ENCODE results near the gene OSBPL6.
"Not testable (repeated sequence)": the region's sequence is repeated elsewhere in the genome, so short reads cannot be mapped to it uniquely, and the experiment has no call there.

The OSBPL6 gene

DNA sequence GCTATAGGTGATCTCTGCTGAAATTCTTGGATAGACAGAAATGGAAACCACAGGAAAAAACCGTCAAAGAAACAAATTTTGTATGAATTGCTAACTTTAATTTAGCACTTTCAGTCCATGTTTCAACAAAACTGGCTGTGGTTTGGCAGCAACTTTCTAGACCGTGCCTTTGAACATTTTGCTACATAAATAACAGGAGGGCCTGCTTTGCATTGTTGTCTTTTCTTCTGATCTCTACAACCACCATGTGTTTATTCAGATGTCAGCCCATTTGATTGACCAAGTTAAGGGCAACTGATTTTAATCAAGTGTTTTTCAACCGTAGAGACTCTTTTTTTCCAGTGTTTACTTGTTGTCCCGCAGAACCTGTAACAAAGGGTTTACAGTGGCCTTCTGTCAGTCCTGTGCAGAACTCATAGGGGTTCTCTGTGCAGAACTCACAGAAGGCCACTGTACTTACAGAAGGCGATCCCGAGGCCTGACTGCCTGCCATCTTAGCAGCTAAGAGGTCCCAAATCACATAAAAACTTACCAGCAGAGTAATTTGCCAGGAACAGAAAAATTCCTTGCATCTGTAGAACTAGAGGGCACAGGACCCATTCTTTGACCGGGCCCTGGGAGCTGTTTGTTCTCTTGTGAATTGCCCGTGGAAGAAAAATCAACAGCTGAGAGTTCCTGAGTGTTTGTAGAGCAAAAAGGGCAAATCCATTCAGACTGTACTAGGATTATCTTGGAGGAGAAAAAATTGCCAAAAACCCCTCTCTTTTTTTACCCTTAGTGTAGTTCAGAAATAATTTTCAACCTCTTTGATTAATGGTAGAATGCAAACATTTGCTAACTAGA is 136.1 kb downstream of the OSBPL6 start:
- Histone ChIP-seq H3K27ac (ENCODE audit: low read depth in 2 of 2, low read length in 2 of 2) (no peak overlapping the region), H3K9me3 (ENCODE audit: control insufficient read depth in 2 of 2, low read length in 2 of 2) (no peaks in the 10 kb centered on the region), H3K36me3 (ENCODE audit: control insufficient read depth in 2 of 2, insufficient read depth in 2 of 2, low read length in 2 of 2) (no peaks in the 10 kb centered on the region), H3K9ac (ENCODE audit: low read depth in 1 of 2, low read length in 2 of 2) (no peak overlapping the region), H3K4me3 (ENCODE audit: low read length in 2 of 2) (no peak overlapping the region), H3K4me1 (ENCODE audit: control insufficient read depth in 2 of 2, insufficient read depth in 2 of 2, low read length in 2 of 2) (no peaks in the 10 kb centered on the region), H3K27me3 (ENCODE audit: control insufficient read depth in 2 of 2, insufficient read depth in 2 of 2, low read length in 2 of 2) (no peaks in the 10 kb centered on the region)

DNA sequence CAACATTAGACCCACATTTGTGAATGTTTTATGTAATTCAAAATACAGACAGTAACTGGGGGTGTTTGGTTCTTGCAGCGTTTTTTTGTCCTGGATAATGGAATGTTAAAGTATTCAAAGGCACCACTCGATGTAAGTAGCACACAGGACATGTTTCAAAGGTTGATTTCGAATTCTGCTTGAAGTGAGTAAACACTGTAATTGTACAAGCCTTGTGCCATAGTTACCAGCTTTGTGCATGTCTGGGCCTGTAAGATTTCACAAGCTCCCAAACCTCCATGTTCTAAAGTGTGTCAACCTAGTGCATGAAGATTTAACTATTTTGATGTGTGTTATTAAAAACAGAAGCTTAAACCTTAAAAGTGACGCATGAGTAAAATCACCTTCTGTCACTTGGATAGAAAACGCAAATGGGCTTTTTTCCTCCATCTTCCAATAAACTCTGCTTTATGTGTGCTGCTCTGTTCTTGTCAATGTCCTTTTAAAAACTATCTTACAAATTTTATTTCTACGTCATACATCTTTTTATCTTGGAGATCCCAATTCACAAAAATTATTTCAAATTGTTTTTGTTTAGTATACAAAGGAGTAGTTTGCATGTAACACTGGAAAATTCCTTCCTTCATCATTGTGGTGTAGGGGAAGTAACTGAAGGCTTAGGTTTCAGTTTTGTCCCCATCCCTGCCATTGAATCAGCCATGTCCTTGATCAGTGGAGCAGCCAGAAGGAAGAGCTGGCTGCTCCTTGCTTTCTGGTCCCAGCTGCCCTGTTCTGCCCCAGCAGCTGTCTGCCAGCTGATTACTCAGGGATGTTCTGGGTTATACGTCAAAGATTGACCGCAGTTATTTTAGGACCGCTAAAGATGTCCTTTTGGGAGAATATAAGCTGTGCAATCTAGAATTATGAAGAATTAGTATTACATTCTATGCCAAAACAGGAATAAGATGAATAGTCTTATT is 137.4 kb downstream of the OSBPL6 start:
- H3K27ac ChIP-seq (ENCODE audit: low read depth in 2 of 2, low read length in 2 of 2), result no peak overlapping the region
- H3K9me3 ChIP-seq (ENCODE audit: control insufficient read depth in 2 of 2, low read length in 2 of 2), result no peaks in the 10 kb centered on the region
- H3K4me1 ChIP-seq (ENCODE audit: control insufficient read depth in 2 of 2, insufficient read depth in 2 of 2, low read length in 2 of 2), result no peaks in the 10 kb centered on the region
- H3K4me3 ChIP-seq (ENCODE audit: low read length in 2 of 2), result no peak overlapping the region
- H3K9ac ChIP-seq (ENCODE audit: low read depth in 1 of 2, low read length in 2 of 2), result no peak overlapping the region
- H3K36me3 ChIP-seq (ENCODE audit: control insufficient read depth in 2 of 2, insufficient read depth in 2 of 2, low read length in 2 of 2), result no peaks in the 10 kb centered on the region
- no peaks in the 10 kb centered on the region for H3K27me3 ChIP-seq (ENCODE audit: control insufficient read depth in 2 of 2, insufficient read depth in 2 of 2, low read length in 2 of 2)

DNA sequence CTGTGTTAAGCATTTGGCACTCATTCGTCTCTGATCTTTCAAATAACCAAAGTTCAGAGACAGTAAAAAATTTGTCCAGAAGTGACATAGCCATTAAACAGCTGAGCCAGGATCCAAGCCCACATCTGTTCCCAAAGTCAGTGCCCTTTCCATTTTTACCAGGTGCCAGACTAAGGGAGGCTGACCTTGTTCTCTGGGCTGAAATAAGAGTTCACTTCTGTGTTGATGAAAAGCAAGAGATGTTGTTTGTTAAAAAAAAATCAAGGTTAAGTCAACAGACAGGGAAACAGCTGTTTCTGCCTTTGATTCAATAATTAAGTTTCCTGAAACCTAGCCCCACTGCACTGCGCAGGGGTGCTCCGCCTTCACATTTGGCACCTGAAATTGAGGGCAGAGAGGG is 139.5 kb downstream of the OSBPL6 start:
- H3K4me3 ChIP-seq (ENCODE audit: low read length in 2 of 2), result no peak overlapping the region
- H3K36me3 ChIP-seq (ENCODE audit: control insufficient read depth in 2 of 2, insufficient read depth in 2 of 2, low read length in 2 of 2), result no peaks in the 10 kb centered on the region
- H3K27me3 ChIP-seq (ENCODE audit: control insufficient read depth in 2 of 2, insufficient read depth in 2 of 2, low read length in 2 of 2), result no peaks in the 10 kb centered on the region
- no peak overlapping the region for H3K27ac ChIP-seq (ENCODE audit: low read depth in 2 of 2, low read length in 2 of 2)
- no peaks in the 10 kb centered on the region for H3K4me1 ChIP-seq (ENCODE audit: control insufficient read depth in 2 of 2, insufficient read depth in 2 of 2, low read length in 2 of 2)
- no peak overlapping the region for H3K9ac ChIP-seq (ENCODE audit: low read depth in 1 of 2, low read length in 2 of 2)
- H3K9me3 ChIP-seq (ENCODE audit: control insufficient read depth in 2 of 2, low read length in 2 of 2), result no peaks in the 10 kb centered on the region

DNA sequence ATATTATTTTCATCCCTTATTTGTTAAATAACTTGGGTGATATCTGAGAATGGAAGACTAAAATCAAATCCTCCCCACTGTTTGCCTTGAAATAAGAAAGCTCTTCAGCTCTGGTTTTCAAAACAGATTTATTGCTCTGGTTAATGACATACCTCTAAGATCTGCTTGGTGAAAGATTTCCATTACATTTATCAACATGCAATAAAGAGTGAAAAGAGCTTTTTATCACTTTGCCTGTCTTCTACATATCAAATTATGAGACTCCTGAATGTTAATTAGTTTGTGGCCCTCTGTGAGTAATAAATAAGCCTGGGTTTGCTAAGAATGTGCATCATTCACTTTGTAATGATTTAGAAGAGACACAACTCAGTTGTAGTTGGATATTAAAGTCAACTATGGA is 140.9 kb downstream of the OSBPL6 start:
- no peaks in the 10 kb centered on the region for H3K4me1 ChIP-seq (ENCODE audit: control insufficient read depth in 2 of 2, insufficient read depth in 2 of 2, low read length in 2 of 2)
- no peak overlapping the region for H3K9ac ChIP-seq (ENCODE audit: low read depth in 1 of 2, low read length in 2 of 2)
- no peaks in the 10 kb centered on the region for H3K36me3 ChIP-seq (ENCODE audit: control insufficient read depth in 2 of 2, insufficient read depth in 2 of 2, low read length in 2 of 2)
- H3K27me3 ChIP-seq (ENCODE audit: control insufficient read depth in 2 of 2, insufficient read depth in 2 of 2, low read length in 2 of 2), result no peaks in the 10 kb centered on the region
- no peak overlapping the region for H3K27ac ChIP-seq (ENCODE audit: low read depth in 2 of 2, low read length in 2 of 2)
- H3K9me3 ChIP-seq (ENCODE audit: control insufficient read depth in 2 of 2, low read length in 2 of 2), result no peaks in the 10 kb centered on the region
- H3K4me3 ChIP-seq (ENCODE audit: low read length in 2 of 2), result no peak overlapping the region

DNA sequence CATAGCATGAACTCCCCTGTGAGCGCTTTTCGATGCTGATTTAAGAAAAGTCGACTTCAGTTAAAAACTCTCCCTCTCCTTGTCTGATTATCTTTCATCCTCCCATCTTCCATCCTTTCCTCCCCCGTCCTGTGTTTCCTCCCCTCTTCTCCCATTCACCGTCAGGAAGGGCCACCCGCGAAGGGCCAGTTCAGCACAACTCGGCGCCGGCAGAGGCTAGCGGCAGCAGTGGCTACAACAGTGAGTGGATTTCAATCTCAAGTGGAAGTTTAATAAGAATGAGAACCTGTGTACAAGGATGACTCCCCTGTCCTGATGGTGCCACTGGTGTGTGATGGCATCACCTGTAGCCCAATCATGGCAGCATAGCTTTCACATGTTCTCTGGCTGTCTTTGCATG is 149.8 kb downstream of the OSBPL6 start:
- no peaks in the 10 kb centered on the region for H3K36me3 ChIP-seq (ENCODE audit: control insufficient read depth in 2 of 2, insufficient read depth in 2 of 2, low read length in 2 of 2)
- H3K27me3 ChIP-seq (ENCODE audit: control insufficient read depth in 2 of 2, insufficient read depth in 2 of 2, low read length in 2 of 2), result no peaks in the 10 kb centered on the region
- no peaks in the 10 kb centered on the region for H3K9me3 ChIP-seq (ENCODE audit: control insufficient read depth in 2 of 2, low read length in 2 of 2)

DNA sequence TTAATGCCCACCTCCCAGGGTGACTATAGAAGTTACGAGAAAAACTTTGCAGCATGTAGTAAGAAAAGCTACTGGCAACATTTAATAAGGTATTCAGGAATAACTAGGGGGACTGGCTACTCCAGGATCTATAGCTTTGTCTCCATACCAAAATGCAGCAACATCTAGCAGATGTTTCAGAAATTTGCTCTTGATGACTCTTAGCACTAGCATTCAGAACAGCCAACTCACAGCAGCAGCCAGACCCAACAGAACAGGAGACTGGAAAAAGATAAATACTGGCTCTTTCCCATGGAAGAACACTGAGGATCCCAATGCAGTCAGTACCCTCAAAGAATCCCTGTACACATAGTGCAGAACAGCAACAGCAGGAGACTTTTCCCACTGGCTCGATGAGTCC is 151.6 kb downstream of the OSBPL6 start:
- no peak overlapping the region for H3K4me3 ChIP-seq (ENCODE audit: low read length in 2 of 2)

More for the DNA sequence above, 149.8 kb downstream of the OSBPL6 start:
- no peak overlapping the region for H3K4me3 ChIP-seq (ENCODE audit: low read length in 2 of 2)
- no peak overlapping the region for H3K9ac ChIP-seq (ENCODE audit: low read depth in 1 of 2, low read length in 2 of 2)
- no peak overlapping the region for H3K27ac ChIP-seq (ENCODE audit: low read depth in 2 of 2, low read length in 2 of 2)
- no peaks in the 10 kb centered on the region for H3K4me1 ChIP-seq (ENCODE audit: control insufficient read depth in 2 of 2, insufficient read depth in 2 of 2, low read length in 2 of 2)

DNA sequence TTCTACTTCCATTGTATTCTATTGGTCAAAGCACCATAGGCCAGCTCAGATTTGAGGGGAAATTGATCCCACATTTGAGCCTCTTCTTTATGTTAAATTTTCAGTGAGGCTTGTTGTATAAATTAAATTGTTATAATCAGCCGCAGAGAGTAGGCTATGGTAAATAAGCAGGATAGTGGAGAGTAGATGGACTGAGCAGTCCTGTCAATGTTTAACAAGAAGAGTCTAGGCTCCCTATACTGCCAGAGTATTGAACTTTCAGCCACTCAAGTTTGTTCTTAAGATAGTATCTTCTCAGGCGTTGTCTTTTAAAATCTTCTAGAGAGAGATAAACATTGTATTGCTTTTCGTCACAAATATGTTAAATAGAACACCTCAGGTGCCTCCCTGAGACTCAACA is 155.7 kb downstream of the OSBPL6 start:
- Histone ChIP-seq H3K27ac (ENCODE audit: low read depth in 2 of 2, low read length in 2 of 2) (no peak overlapping the region), H3K4me3 (ENCODE audit: low read length in 2 of 2) (no peak overlapping the region), H3K36me3 (ENCODE audit: control insufficient read depth in 2 of 2, insufficient read depth in 2 of 2, low read length in 2 of 2) (no peaks in the 10 kb centered on the region), H3K4me1 (ENCODE audit: control insufficient read depth in 2 of 2, insufficient read depth in 2 of 2, low read length in 2 of 2) (no peaks in the 10 kb centered on the region), H3K9me3 (ENCODE audit: control insufficient read depth in 2 of 2, low read length in 2 of 2) (no peaks in the 10 kb centered on the region), H3K9ac (ENCODE audit: low read depth in 1 of 2, low read length in 2 of 2) (no peak overlapping the region), H3K27me3 (ENCODE audit: control insufficient read depth in 2 of 2, insufficient read depth in 2 of 2, low read length in 2 of 2) (no peaks in the 10 kb centered on the region)

More for the DNA sequence above, 151.6 kb downstream of the OSBPL6 start:
- Histone ChIP-seq H3K4me1 (ENCODE audit: control insufficient read depth in 2 of 2, insufficient read depth in 2 of 2, low read length in 2 of 2) (no peaks in the 10 kb centered on the region), H3K9ac (ENCODE audit: low read depth in 1 of 2, low read length in 2 of 2) (no peak overlapping the region), H3K27me3 (ENCODE audit: control insufficient read depth in 2 of 2, insufficient read depth in 2 of 2, low read length in 2 of 2) (no peaks in the 10 kb centered on the region), H3K27ac (ENCODE audit: low read depth in 2 of 2, low read length in 2 of 2) (no peak overlapping the region), H3K36me3 (ENCODE audit: control insufficient read depth in 2 of 2, insufficient read depth in 2 of 2, low read length in 2 of 2) (no peaks in the 10 kb centered on the region), H3K9me3 (ENCODE audit: control insufficient read depth in 2 of 2, low read length in 2 of 2) (no peaks in the 10 kb centered on the region)

DNA sequence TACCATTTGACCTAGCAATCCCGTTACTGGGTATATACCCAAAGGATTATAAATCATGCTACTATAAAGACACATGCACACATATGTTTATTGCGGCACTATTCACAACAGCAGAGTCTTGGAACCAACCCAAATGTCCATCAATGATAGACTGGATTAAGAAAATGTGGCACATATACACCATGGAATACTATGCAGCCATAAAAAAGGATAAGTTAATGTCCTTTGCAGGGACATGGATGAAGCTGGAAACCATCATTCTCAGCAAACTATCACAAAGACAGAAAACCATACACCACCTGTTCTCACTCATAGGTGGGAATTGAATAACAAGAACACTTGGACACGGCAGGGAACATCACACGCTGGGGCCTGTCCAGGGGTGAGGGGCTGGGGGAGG is 163.4 kb downstream of the OSBPL6 start:
- not testable (repeated sequence) for H3K4me1 ChIP-seq (ENCODE audit: control insufficient read depth in 2 of 2, insufficient read depth in 2 of 2, low read length in 2 of 2); H3K27ac ChIP-seq (ENCODE audit: low read depth in 2 of 2, low read length in 2 of 2); H3K9me3 ChIP-seq (ENCODE audit: control insufficient read depth in 2 of 2, low read length in 2 of 2); H3K9ac ChIP-seq (ENCODE audit: low read depth in 1 of 2, low read length in 2 of 2); H3K27me3 ChIP-seq (ENCODE audit: control insufficient read depth in 2 of 2, insufficient read depth in 2 of 2, low read length in 2 of 2); H3K36me3 ChIP-seq (ENCODE audit: control insufficient read depth in 2 of 2, insufficient read depth in 2 of 2, low read length in 2 of 2); H3K4me3 ChIP-seq (ENCODE audit: low read length in 2 of 2)

DNA sequence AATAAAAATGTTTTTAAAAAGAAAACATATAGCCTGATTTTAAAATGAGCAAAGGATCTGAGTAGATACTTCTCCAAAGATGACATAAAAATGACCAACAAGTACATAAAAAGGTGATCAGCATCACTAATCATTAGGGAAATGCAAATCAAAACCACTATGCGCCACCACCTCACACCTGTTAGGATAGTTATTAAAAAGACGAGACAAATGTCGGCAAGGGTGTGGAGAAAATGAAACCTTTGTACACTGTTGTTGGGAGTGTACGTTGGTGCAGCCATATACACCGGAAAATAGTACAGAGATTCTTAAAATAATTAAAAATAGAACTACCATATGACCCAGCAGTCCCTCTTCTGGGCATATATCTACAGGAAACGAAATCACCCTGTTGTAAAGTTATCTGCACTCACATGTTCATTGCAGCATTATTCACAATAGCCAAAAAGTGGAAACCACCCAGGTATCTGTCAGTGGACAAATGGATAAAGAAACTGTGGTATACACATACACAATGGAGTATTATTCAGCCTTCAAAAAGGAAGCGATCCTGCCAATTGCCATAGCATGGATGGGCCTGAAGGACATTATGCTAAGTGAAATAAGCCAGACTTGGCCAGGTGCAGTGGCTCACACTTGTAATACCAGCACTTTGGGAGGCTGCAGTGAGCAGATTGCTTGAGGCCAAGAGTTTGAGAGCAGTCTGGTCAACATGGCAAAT is 165.0 kb downstream of the OSBPL6 start:
- no peak overlapping the region for H3K9ac ChIP-seq (ENCODE audit: low read depth in 1 of 2, low read length in 2 of 2)
- no peaks in the 10 kb centered on the region for H3K4me1 ChIP-seq (ENCODE audit: control insufficient read depth in 2 of 2, insufficient read depth in 2 of 2, low read length in 2 of 2)
- H3K27ac ChIP-seq (ENCODE audit: low read depth in 2 of 2, low read length in 2 of 2), result no peak overlapping the region
- no peaks in the 10 kb centered on the region for H3K9me3 ChIP-seq (ENCODE audit: control insufficient read depth in 2 of 2, low read length in 2 of 2)
- no peaks in the 10 kb centered on the region for H3K36me3 ChIP-seq (ENCODE audit: control insufficient read depth in 2 of 2, insufficient read depth in 2 of 2, low read length in 2 of 2)
- no peak overlapping the region for H3K4me3 ChIP-seq (ENCODE audit: low read length in 2 of 2)
- no peaks in the 10 kb centered on the region for H3K27me3 ChIP-seq (ENCODE audit: control insufficient read depth in 2 of 2, insufficient read depth in 2 of 2, low read length in 2 of 2)

DNA sequence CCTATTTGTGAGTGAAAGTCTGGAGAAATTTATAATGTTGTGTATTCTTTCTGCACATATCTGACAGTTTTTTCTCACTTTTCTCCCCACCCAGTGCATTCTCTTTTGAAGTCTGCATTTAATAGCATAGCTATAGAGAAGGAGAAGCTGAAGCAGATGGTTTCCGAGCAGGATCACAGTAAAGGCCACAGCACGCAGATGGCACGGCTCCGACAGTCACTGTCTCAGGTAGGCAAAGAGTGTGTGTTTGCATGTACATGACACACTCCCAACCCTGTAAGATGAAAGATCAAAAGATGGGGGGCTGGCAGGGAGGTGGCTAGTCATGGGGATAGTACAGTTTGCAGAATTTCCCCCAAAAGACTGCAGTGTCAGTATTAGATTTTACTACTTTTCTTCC is 167.3 kb downstream of the OSBPL6 start:
- H3K9ac ChIP-seq (ENCODE audit: low read depth in 1 of 2, low read length in 2 of 2), result no peak overlapping the region
- H3K27ac ChIP-seq (ENCODE audit: low read depth in 2 of 2, low read length in 2 of 2), result no peak overlapping the region
- no peaks in the 10 kb centered on the region for H3K36me3 ChIP-seq (ENCODE audit: control insufficient read depth in 2 of 2, insufficient read depth in 2 of 2, low read length in 2 of 2)
- no peak overlapping the region for H3K4me3 ChIP-seq (ENCODE audit: low read length in 2 of 2)
- no peaks in the 10 kb centered on the region for H3K4me1 ChIP-seq (ENCODE audit: control insufficient read depth in 2 of 2, insufficient read depth in 2 of 2, low read length in 2 of 2)
- no peaks in the 10 kb centered on the region for H3K9me3 ChIP-seq (ENCODE audit: control insufficient read depth in 2 of 2, low read length in 2 of 2)
- no peaks in the 10 kb centered on the region for H3K27me3 ChIP-seq (ENCODE audit: control insufficient read depth in 2 of 2, insufficient read depth in 2 of 2, low read length in 2 of 2)

Data from mucosa of rectum (tissue), 2 donors.